ENCODE data around the gene RFFL.
"Not testable (repeated sequence)": the region's sequence is repeated elsewhere in the genome, so short reads cannot be mapped to it uniquely, and the experiment has no call there.

DNA sequence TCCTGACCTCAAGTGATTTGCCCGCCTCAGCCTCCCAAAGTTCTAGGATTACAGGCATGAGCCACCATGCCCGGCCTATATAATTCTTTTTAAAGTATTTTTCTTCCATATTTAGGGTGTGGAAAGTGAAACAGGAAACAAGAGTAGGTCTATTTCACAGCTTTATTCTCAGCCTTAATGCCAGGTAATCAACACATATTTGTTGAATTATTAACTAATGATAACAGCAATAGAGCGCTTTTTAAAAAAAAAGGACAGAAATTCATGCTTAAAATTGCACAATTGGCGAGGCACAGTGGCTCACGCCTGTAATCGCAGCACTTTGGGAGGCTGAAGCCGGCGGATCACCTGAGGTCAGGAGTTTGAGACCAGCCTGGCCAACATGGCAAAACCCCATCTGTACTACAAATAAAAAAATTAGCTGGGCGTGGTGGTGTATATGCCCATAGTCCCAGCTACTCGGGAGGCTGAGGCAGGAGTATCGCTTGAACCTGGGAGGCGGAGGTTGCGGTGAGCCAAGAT, 18.0 kb downstream of the RFFL start:
- TF ChIP-seq, protein P1, sequence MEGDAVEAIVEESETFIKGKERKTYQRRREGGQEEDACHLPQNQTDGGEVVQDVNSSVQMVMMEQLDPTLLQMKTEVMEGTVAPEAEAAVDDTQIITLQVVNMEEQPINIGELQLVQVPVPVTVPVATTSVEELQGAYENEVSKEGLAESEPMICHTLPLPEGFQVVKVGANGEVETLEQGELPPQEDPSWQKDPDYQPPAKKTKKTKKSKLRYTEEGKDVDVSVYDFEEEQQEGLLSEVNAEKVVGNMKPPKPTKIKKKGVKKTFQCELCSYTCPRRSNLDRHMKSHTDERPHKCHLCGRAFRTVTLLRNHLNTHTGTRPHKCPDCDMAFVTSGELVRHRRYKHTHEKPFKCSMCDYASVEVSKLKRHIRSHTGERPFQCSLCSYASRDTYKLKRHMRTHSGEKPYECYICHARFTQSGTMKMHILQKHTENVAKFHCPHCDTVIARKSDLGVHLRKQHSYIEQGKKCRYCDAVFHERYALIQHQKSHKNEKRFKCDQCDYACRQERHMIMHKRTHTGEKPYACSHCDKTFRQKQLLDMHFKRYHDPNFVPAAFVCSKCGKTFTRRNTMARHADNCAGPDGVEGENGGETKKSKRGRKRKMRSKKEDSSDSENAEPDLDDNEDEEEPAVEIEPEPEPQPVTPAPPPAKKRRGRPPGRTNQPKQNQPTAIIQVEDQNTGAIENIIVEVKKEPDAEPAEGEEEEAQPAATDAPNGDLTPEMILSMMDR (IDR thresholded peaks at IDR 0.05; ENCODE audit: low read length) = not testable (repeated sequence)
- TF ChIP-seq EZH2 (IDR thresholded peaks at IDR 0.05; ENCODE audit: borderline replicate concordance, low read length) = not testable (repeated sequence)
